T-cell (primary cell): ENCODE data around the gene TRMT61A. TPM values are rescaled to one million over a fixed set of nuclear protein-coding genes. Genes with fewer than 3 reads are reported as not detected.

Experiments used
- ATAC-seq, 4 experiments: fragments of 200-7000 bp in 3 of 4; fragments of 150-1000 bp in 1 of 4; cut with Tn5 transposase; replicated peaks in 1 of 4; 1 replicate in 3 of 4; 2 replicates in 1 of 4; pipeline ENCODE4 v1.10.0; 2021; ENCODE audit warnings: moderate library complexity in 3 of 4, mild to moderate bottlenecking in 2 of 4, moderate number of reproducible peaks in 1 of 4
- CTCF ChIA-PET, 2 donors: fragments of 300-600 bp; sonication (Branson Sonifier 250); formaldehyde crosslinking; loops; one replicate each; lab custom pipeline; 2022; ENCODE audit warnings: antibody characterized with exemption in 2 of 2; lab: Charles Lee
- POLR2A ChIA-PET, 2 donors: fragments of 300-600 bp; sonication (Branson Sonifier 250); formaldehyde crosslinking; loops; one replicate each; lab custom pipeline; 2022; ENCODE audit warnings: antibody characterized with exemption in 2 of 2; lab: Charles Lee
- DNase-seq, 35 experiments: peaks; one replicate each; pipeline versions ENCODE4 v3.0.0 to v3.0.0-alpha.2; 2013 to 2023
- H3K27ac ChIP-seq: one replicate; pipeline ENCODE4 v1.5.1; 2013; ENCODE audit warnings: low read length
- H3K27me3 ChIP-seq, 2 experiments: replicated peaks in 1 of 2; 1 replicate in 1 of 2; 2 replicates in 1 of 2; pipeline versions ENCODE4 v1.6.1 to v1.7.0; 2013; ENCODE audit warnings: low read length in 1 of 2, mixed read lengths in 1 of 2; ENCODE audit not compliant: control insufficient read depth in 2 of 2, insufficient read depth in 2 of 2; ENCODE audit errors: extremely low read depth in 1 of 2
- H3K36me3 ChIP-seq, 2 donors: 1 replicate in 1 of 2; 2 replicates in 1 of 2; pipeline versions ENCODE4 v1.6.1 to v1.7.0; 2013; ENCODE audit warnings: low read length in 1 of 2; ENCODE audit not compliant: control insufficient read depth in 2 of 2, insufficient read depth in 1 of 2; ENCODE audit errors: extremely low read depth in 1 of 2
- H3K4me1 ChIP-seq, 2 experiments: 1 replicate in 1 of 2; 2 replicates in 1 of 2; pipeline versions ENCODE4 v1.6.1 to v1.7.0; 2013; ENCODE audit warnings: low read length in 2 of 2, mixed read lengths in 1 of 2; ENCODE audit not compliant: insufficient read depth in 2 of 2, control insufficient read depth in 1 of 2; ENCODE audit errors: extremely low read depth in 1 of 2
- H3K4me3 ChIP-seq, 2 donors: 1 replicate in 1 of 2; 2 replicates in 1 of 2; pipeline versions ENCODE4 v1.5.1 to v1.7.0; 2013; ENCODE audit warnings: mild to moderate bottlenecking in 2 of 2, low read length in 1 of 2, moderate library complexity in 1 of 2; ENCODE audit not compliant: control insufficient read depth in 1 of 2; ENCODE audit errors: extremely low read depth in 1 of 2
- H3K9me3 ChIP-seq: 2 replicates; pipeline ENCODE4 v1.7.0; 2013
- H3K27ac Mint-ChIP-seq, 2 donors: one replicate each; pipeline ENCODE4 v1.8.0; 2020 to 2021; ENCODE audit warnings: mild to moderate bottlenecking in 2 of 2, mixed read lengths in 2 of 2
- H3K27me3 Mint-ChIP-seq, 2 donors: one replicate each; pipeline ENCODE4 v1.8.0; 2021 to 2022; ENCODE audit warnings: mixed read lengths in 2 of 2
- H3K36me3 Mint-ChIP-seq: one replicate; pipeline ENCODE4 v1.8.0; 2021; ENCODE audit warnings: mixed read lengths
- H3K4me1 Mint-ChIP-seq, 3 donors: one replicate each; pipeline ENCODE4 v1.8.0; 2020 to 2022; ENCODE audit warnings: mixed read lengths in 3 of 3, mild to moderate bottlenecking in 1 of 3
- H3K4me3 Mint-ChIP-seq, 3 donors: one replicate each; pipeline ENCODE4 v1.8.0; 2020 to 2022; ENCODE audit warnings: mild to moderate bottlenecking in 3 of 3, mixed read lengths in 3 of 3, moderate library complexity in 3 of 3
- H3K9me3 Mint-ChIP-seq, 3 donors: one replicate each; pipeline ENCODE4 v1.8.0; 2020 to 2022; ENCODE audit warnings: mixed read lengths in 3 of 3
- WGBS: methylation state at CpG from one replicate; pipeline ENCODE4 v1.1.5; 2013; ENCODE audit warnings: missing lambda C conversion rate; ENCODE audit not compliant: insufficient coverage; 5-methylcytosine and 5-hydroxymethylcytosine counted together
- total RNA-seq, 35 experiments: library from RNA in 6 of 35; stranded (reverse) in 6 of 35; fragments of 120-200 nt in 1 of 35; gene quantifications; one replicate each; pipeline versions ENCODE4 v1.2.1 to v1.2.4 and lab custom pipeline; 2013 to 2026

TRMT61A gene
- total RNA-seq, 5 donors from 2014 or later (not counting 1 experiment from before 2014, with no cell fraction given): 10.0 to 20.3 (median 17.6) TPM

- POLR2A ChIA-PET: no interaction called here
Measured at GRCh38 chr14:103576371-103577024, 47.5 kb downstream of the TRMT61A start.

DNA sequence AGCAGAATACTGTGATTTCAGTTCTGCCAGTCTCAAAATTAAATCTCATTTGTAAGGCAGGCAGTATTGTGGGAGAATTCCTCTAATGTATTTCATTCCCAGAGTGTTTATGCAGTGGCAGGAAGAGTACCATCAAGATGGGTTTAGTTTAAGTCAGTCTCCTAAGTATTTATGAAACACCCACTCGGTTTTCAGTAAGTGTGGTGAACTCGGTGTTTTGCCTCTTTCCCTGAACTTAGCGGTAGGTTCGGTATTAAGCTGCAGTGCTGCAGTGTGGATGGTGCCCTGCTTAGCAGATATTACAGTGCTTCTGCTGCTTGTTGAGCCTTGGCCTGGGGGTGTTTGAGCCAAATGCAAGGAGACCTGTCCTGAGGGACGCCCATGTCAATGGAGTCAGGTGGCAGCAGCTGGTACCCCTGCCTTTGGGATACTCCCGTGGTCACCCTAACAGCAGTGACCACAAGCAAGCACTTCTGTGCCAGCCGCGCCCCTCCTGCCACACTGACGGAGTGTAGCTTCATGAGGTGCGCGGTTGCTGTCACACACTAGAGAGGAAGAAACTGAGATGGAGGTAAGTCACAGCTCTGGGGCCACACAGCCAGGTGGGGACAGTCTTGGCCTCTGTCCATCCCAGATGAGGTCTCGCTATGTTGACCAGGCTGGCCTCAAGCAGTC is 49.5 kb downstream of the TRMT61A start:
- H3K27ac Mint-ChIP-seq: no peak overlapping the region
- H3K4me1 Mint-ChIP-seq: no peaks in the 10 kb centered on the region
- Histone ChIP-seq H3K4me3 (no peak overlapping the region), H3K27me3 (no peaks in the 10 kb centered on the region), H3K4me1 (no peaks in the 10 kb centered on the region), H3K9me3 (no peaks in the 10 kb centered on the region), H3K36me3 (peaks cover 22 to 50% of the 10 kb centered on the region in 2 donors), H3K27ac (no peak overlapping the region)
- no peak for ATAC-seq
- peaks cover 29% of the 10 kb centered on the region for H3K36me3 Mint-ChIP-seq
- ChIA-PET CTCF (no interaction called here), POLR2A (no interaction called here)
- H3K27me3 Mint-ChIP-seq: no peaks in the 10 kb centered on the region
- no peak for DNase-seq
- 86% methylated on average over 9 of the region's 12 CpGs for WGBS
- no peaks in the 10 kb centered on the region for H3K9me3 Mint-ChIP-seq
- H3K4me3 Mint-ChIP-seq: no peak overlapping the region

More at GRCh38 chr14:103576371-103577024, 47.5 kb downstream of the TRMT61A start:
- no peak for ATAC-seq
- H3K27ac Mint-ChIP-seq: no peak overlapping the region
- 97% methylated on average over 6 of the region's 9 CpGs for WGBS
- Histone ChIP-seq H3K27me3 (no peaks in the 10 kb centered on the region), H3K4me3 (no peak overlapping the region), H3K9me3 (no peaks in the 10 kb centered on the region), H3K27ac (no peak overlapping the region), H3K4me1 (no peaks in the 10 kb centered on the region), H3K36me3 (peaks cover 18 to 46% of the 10 kb centered on the region in 2 donors)
- CTCF ChIA-PET: no interaction called here
- no peaks in the 10 kb centered on the region for H3K27me3 Mint-ChIP-seq
- peaks cover 0 to 2% (median 0%) of the 10 kb centered on the region in 3 donors for H3K4me1 Mint-ChIP-seq
- peaks cover 25% of the 10 kb centered on the region for H3K36me3 Mint-ChIP-seq
- DNase-seq: no peak
- H3K4me3 Mint-ChIP-seq: no peak overlapping the region
- H3K9me3 Mint-ChIP-seq: no peaks in the 10 kb centered on the region

GRCh38 chr14:103581206-103581605 is 52.2 kb downstream of the TRMT61A start:
- DNase-seq (no peak), ATAC-seq (no peak)
- POLR2A ChIA-PET: interaction anchor here in 1 of 2 donors (0.6 kb wide), 1 partner anchor 68 kb away, joined by 4 read pairs; no protein-coding TSS in a partner anchor
- Mint-ChIP-seq H3K4me1 (peaks cover 0 to 1% (median 0%) of the 10 kb centered on the region in 3 donors), H3K27ac (no peak overlapping the region), H3K27me3 (no peaks in the 10 kb centered on the region), H3K36me3 (peaks cover 24% of the 10 kb centered on the region), H3K9me3 (no peaks in the 10 kb centered on the region), H3K4me3 (no peak overlapping the region)
- peaks cover 25 to 30% of the 10 kb centered on the region in 2 donors for H3K36me3 ChIP-seq
- H3K9me3 ChIP-seq: no peaks in the 10 kb centered on the region
- H3K27me3 ChIP-seq: no peaks in the 10 kb centered on the region
- H3K4me3 ChIP-seq: no peak overlapping the region
- H3K4me1 ChIP-seq: no peaks in the 10 kb centered on the region
- 100% methylated on average over 3 of the region's 11 CpGs for WGBS
- CTCF ChIA-PET: no interaction called here
- H3K27ac ChIP-seq: no peak overlapping the region

DNA sequence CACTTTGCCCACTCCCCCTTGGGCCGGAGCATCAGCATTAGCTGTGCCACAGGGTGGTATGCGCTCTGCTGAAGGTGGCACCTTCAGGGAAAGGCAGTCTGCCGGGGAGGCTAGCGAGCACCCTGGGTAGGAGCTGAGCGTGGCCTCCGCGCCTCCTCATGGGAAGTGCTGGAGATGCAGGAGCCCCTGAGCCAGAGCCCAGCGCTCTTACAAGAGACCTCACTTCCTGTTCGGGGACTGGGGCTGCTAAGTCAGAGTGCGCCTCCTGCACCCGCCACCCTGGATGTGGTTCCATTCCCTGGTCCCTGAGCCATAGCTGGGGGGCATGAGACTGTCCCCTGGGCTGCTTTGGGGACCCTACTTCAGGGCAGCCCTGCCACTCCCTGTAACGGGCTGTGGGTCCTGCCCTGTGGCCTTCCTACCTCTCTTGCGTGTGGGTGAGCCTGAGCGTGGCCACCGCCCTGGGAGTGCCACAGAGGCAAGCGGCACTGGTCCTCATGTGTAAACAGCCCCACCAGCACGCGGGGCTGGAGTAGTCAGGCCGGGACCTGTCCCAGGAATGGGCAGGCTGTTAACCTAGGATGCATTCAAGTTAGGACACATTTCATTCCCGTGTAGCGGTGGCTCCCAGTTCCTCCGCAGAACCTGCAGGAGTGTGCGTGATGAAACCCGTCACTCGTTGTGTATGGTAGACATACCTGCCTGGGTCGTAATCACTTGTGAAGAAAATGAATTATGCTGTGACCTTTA is 53.1 kb downstream of the TRMT61A start:
- no peak overlapping the region for H3K27ac Mint-ChIP-seq
- H3K27me3 ChIP-seq: no peaks in the 10 kb centered on the region
- no peak for ATAC-seq
- H3K4me1 Mint-ChIP-seq: peaks cover 0 to 2% (median 1%) of the 10 kb centered on the region in 3 donors
- H3K9me3 Mint-ChIP-seq: no peaks in the 10 kb centered on the region
- WGBS: 92% methylated on average over 21 of the region's 26 CpGs
- no peaks in the 10 kb centered on the region for H3K9me3 ChIP-seq
- H3K4me3 Mint-ChIP-seq: no peak overlapping the region
- no peak overlapping the region for H3K27ac ChIP-seq
- H3K4me1 ChIP-seq: no peaks in the 10 kb centered on the region
- ChIA-PET CTCF (no interaction called here), POLR2A (no interaction called here)
- no peak overlapping the region for H3K4me3 ChIP-seq
- no peak for DNase-seq
- H3K36me3 Mint-ChIP-seq: peaks cover 27% of the 10 kb centered on the region
- H3K27me3 Mint-ChIP-seq: no peaks in the 10 kb centered on the region
- H3K36me3 ChIP-seq: peaks cover 24 to 25% of the 10 kb centered on the region in 2 donors

- no peak for DNase-seq
- H3K9me3 ChIP-seq: no peaks in the 10 kb centered on the region
- H3K27me3 ChIP-seq: no peaks in the 10 kb centered on the region
- no peak for ATAC-seq
- Mint-ChIP-seq H3K4me1 (peaks cover 0 to 2% (median 1%) of the 10 kb centered on the region in 3 donors), H3K27ac (no peak overlapping the region), H3K4me3 (no peak overlapping the region), H3K36me3 (peaks cover 29% of the 10 kb centered on the region), H3K27me3 (no peaks in the 10 kb centered on the region), H3K9me3 (no peaks in the 10 kb centered on the region)
- peaks cover 11 to 18% of the 10 kb centered on the region in 2 donors for H3K36me3 ChIP-seq
- H3K4me3 ChIP-seq: no peak overlapping the region
- no peak overlapping the region for H3K27ac ChIP-seq
- ChIA-PET CTCF (no interaction called here), POLR2A (no interaction called here)
- WGBS: 90% methylated on average over 6 of the region's 11 CpGs
- no peaks in the 10 kb centered on the region for H3K4me1 ChIP-seq
Measured at GRCh38 chr14:103584326-103584915, 55.4 kb downstream of the TRMT61A start.
